ENCODE results near the gene TUT4.

GRCh38 chr1:52542085-52542688 lies 10.7 kb downstream of the TUT4 start:
- TF ChIP-seq GATA2 (IDR thresholded peaks at IDR 0.05; ENCODE audit: low read depth, low read length) (no peak), GATA3 (IDR thresholded peaks at IDR 0.05; ENCODE audit: low read depth, low read length) (no peak)
